Mesenchymal stem cell (in vitro differentiated cells and primary cell): ENCODE results near the gene BICRAL.

Experiments used
- DNase-seq: peaks from one replicate; pipeline ENCODE4 v3.0.0-alpha.2; 2013
- H2AFZ ChIP-seq: one replicate; pipeline ENCODE4 v1.6.1; 2013; ENCODE audit warnings: low read depth, mild to moderate bottlenecking, control low read depth, inconsistent platforms, low read length, moderate library complexity
- H2AK5ac ChIP-seq: 2 replicates; pipeline ENCODE4 v1.6.1; 2013; ENCODE audit warnings: low read length, moderate library complexity, mild to moderate bottlenecking, inconsistent platforms; ENCODE audit not compliant: severe bottlenecking
- H2BK120ac ChIP-seq: one replicate; pipeline ENCODE4 v1.6.1; 2013; ENCODE audit warnings: low read depth, mild to moderate bottlenecking, inconsistent platforms, low read length, moderate library complexity
- H2BK12ac ChIP-seq, 2 experiments: one replicate each; pipeline ENCODE4 v1.6.1; 2013; ENCODE audit warnings: inconsistent platforms in 2 of 2, low read length in 2 of 2, mild to moderate bottlenecking in 2 of 2, moderate library complexity in 2 of 2, control low read depth in 1 of 2
- H2BK15ac ChIP-seq: one replicate; pipeline ENCODE4 v1.6.1; 2013; ENCODE audit warnings: mild to moderate bottlenecking, low read depth, inconsistent platforms; ENCODE audit not compliant: poor library complexity, severe bottlenecking
- H2BK5ac ChIP-seq: 2 replicates; pipeline ENCODE4 v1.6.1; 2013; ENCODE audit warnings: low read depth, mild to moderate bottlenecking, low read length, control low read depth, inconsistent platforms; ENCODE audit not compliant: poor library complexity, severe bottlenecking
- H3K14ac ChIP-seq, 2 experiments: one replicate each; pipeline ENCODE4 v1.6.1; 2013; ENCODE audit warnings: inconsistent platforms in 2 of 2, low read length in 2 of 2, control low read depth in 1 of 2, mild to moderate bottlenecking in 1 of 2, moderate library complexity in 1 of 2
- H3K18ac ChIP-seq, 2 experiments: one replicate each; pipeline ENCODE4 v1.6.1; 2013; ENCODE audit warnings: inconsistent platforms in 2 of 2, low read length in 2 of 2, control low read depth in 1 of 2, low read depth in 1 of 2, mild to moderate bottlenecking in 1 of 2
- H3K23ac ChIP-seq, 2 experiments: one replicate each; pipeline ENCODE4 v1.6.1; 2013; ENCODE audit warnings: inconsistent platforms in 2 of 2, low read length in 2 of 2, mild to moderate bottlenecking in 2 of 2, moderate library complexity in 2 of 2, control low read depth in 1 of 2
- H3K27ac ChIP-seq: 2 replicates; pipeline ENCODE4 v1.5.1; 2013; ENCODE audit warnings: mild to moderate bottlenecking, moderate library complexity, low read length, control low read depth, inconsistent platforms; ENCODE audit not compliant: poor library complexity, severe bottlenecking
- H3K27me3 ChIP-seq, 2 experiments: 2 replicates each; pipeline versions ENCODE4 v1.6.1 to v1.7.0; 2013; ENCODE audit warnings: low read length in 2 of 2, mild to moderate bottlenecking in 2 of 2, moderate library complexity in 2 of 2, control low read depth in 1 of 2, inconsistent platforms in 1 of 2; ENCODE audit not compliant: control insufficient read depth in 1 of 2, insufficient read depth in 1 of 2
- H3K36me3 ChIP-seq, 2 experiments: 2 replicates each; pipeline versions ENCODE4 v1.6.1 to v1.7.0; 2013; ENCODE audit warnings: low read length in 2 of 2, control low read depth in 1 of 2, inconsistent platforms in 1 of 2, low read depth in 1 of 2, mild to moderate bottlenecking in 1 of 2; ENCODE audit not compliant: insufficient read depth in 2 of 2, control insufficient read depth in 1 of 2
- H3K4ac ChIP-seq, 2 experiments: one replicate each; pipeline ENCODE4 v1.6.1; 2013; ENCODE audit warnings: inconsistent platforms in 2 of 2, low read length in 2 of 2, mild to moderate bottlenecking in 2 of 2, moderate library complexity in 2 of 2, control low read depth in 1 of 2, low read depth in 1 of 2
- H3K4me1 ChIP-seq: 2 replicates; pipeline ENCODE4 v1.6.1; 2013; ENCODE audit warnings: low read depth, low read length, control low read depth; ENCODE audit not compliant: control insufficient read depth, insufficient read depth
- H3K4me2 ChIP-seq: 2 replicates; pipeline ENCODE4 v1.6.1; 2013; ENCODE audit warnings: low read length, mild to moderate bottlenecking, inconsistent platforms; ENCODE audit not compliant: poor library complexity, severe bottlenecking
- H3K4me3 ChIP-seq, 2 experiments: 2 replicates each; pipeline versions ENCODE4 v1.5.1 to v1.7.0; 2013; ENCODE audit warnings: low read length in 2 of 2, mild to moderate bottlenecking in 2 of 2, control low read depth in 1 of 2, low read depth in 1 of 2; ENCODE audit not compliant: insufficient read depth in 1 of 2
- H3K79me1 ChIP-seq: replicated peaks from 2 replicates; pipeline ENCODE4 v1.6.1; 2013; ENCODE audit warnings: mild to moderate bottlenecking, control low read depth, low read length, inconsistent platforms; ENCODE audit not compliant: poor library complexity, severe bottlenecking
- H3K9ac ChIP-seq: 2 replicates; pipeline ENCODE4 v1.7.0; 2013; ENCODE audit warnings: mild to moderate bottlenecking, low read length, moderate library complexity
- H3K9me3 ChIP-seq: 2 replicates; pipeline ENCODE4 v1.7.0; 2013; ENCODE audit warnings: mild to moderate bottlenecking, low read length; ENCODE audit not compliant: control insufficient read depth
- H4K8ac ChIP-seq: one replicate; pipeline ENCODE4 v1.6.1; 2013; ENCODE audit warnings: inconsistent platforms, mild to moderate bottlenecking, low read length, moderate library complexity
- H4K91ac ChIP-seq: one replicate; pipeline ENCODE4 v1.6.1; 2013; ENCODE audit warnings: mild to moderate bottlenecking, low read length, inconsistent platforms
- WGBS: methylation state at CpG from one replicate; pipeline ENCODE4 v1.1.7; 2013; ENCODE audit warnings: mixed read lengths; 5-methylcytosine and 5-hydroxymethylcytosine counted together

Gene BICRAL

GRCh38 chr6:42911171-42912021 is 129.5 kb downstream of the BICRAL start:
- DNase-seq = peak; percentile 31
- H4K91ac ChIP-seq = peak overlapping the region; percentile 25
- H2AFZ ChIP-seq = peak overlapping the region; percentile 77
- peak overlapping the region; percentile 60 for H3K4me2 ChIP-seq
- H3K18ac ChIP-seq = peak overlapping the region in 1 of 2 experiments; percentile 28
- 8% methylated on average over 45 of the region's 49 CpGs for WGBS
- no peak overlapping the region for H3K14ac ChIP-seq
- no peak overlapping the region for H3K4ac ChIP-seq
- no peak overlapping the region for H2BK15ac ChIP-seq
- no peaks in the 10 kb centered on the region for H3K79me1 ChIP-seq
- no peaks in the 10 kb centered on the region for H3K9me3 ChIP-seq
- H4K8ac ChIP-seq = peak overlapping the region; percentile 47
- H2BK120ac ChIP-seq = no peak overlapping the region
- peak overlapping the region in 1 of 2 experiments; percentile 54 for H2BK12ac ChIP-seq
- H3K4me3 ChIP-seq = peak overlapping the region; percentile 32 to 37
- no peak overlapping the region for H2BK5ac ChIP-seq
- no peak overlapping the region for H3K9ac ChIP-seq
- H2AK5ac ChIP-seq = no peak overlapping the region
- H3K36me3 ChIP-seq = no peaks in the 10 kb centered on the region
- peaks cover 0 to 16% of the 10 kb centered on the region in 2 experiments for H3K27me3 ChIP-seq
- H3K4me1 ChIP-seq = peaks cover 7% of the 10 kb centered on the region
- peak overlapping the region; percentile 13 for H3K27ac ChIP-seq
- H3K23ac ChIP-seq = no peak overlapping the region

- H2BK15ac ChIP-seq = no peak overlapping the region
- no peak overlapping the region for H3K23ac ChIP-seq
- no peaks in the 10 kb centered on the region for H3K79me1 ChIP-seq
- H3K9me3 ChIP-seq = no peaks in the 10 kb centered on the region
- H4K8ac ChIP-seq = no peak overlapping the region
- whole genome bisulfite sequencing = 77% methylated on average over 4 of the region's 4 CpGs
- no peak overlapping the region for H2BK12ac ChIP-seq
- no peak overlapping the region for H3K4me3 ChIP-seq
- H3K14ac ChIP-seq = no peak overlapping the region
- H3K36me3 ChIP-seq = no peaks in the 10 kb centered on the region
- no peak overlapping the region for H3K4me2 ChIP-seq
- H3K27ac ChIP-seq = no peak overlapping the region
- H3K27me3 ChIP-seq = peaks cover 0 to 8% of the 10 kb centered on the region in 2 experiments
- no peak overlapping the region for H3K9ac ChIP-seq
- peaks cover 9% of the 10 kb centered on the region for H3K4me1 ChIP-seq
- no peak overlapping the region for H4K91ac ChIP-seq
- no peak overlapping the region for H2BK120ac ChIP-seq
- no peak overlapping the region for H2BK5ac ChIP-seq
- H2AFZ ChIP-seq = no peak overlapping the region
- H3K18ac ChIP-seq = no peak overlapping the region
- H3K4ac ChIP-seq = no peak overlapping the region
- no peak overlapping the region for H2AK5ac ChIP-seq
- DNase-seq = no peak
These were observed 132.7 kb downstream of the BICRAL start for GRCh38 chr6:42914546-42914945.

GRCh38 chr6:42915732-42916131 is 133.9 kb downstream of the BICRAL start, which contains the start of gene PTCRA:
Gene PTCRA, plus strand, starts transcription at chr6:42916053. Its CDS starts 17 bp downstream, at chr6:42916070.
- Histone ChIP-seq H2BK120ac (no peak within 1 kb of the TSS), H3K4me1 (peaks cover 12% of the 10 kb centered on the region), H4K91ac (peak within 1 kb of the TSS; percentile 27), H3K4ac (no peak within 1 kb of the TSS), H3K79me1 (no peaks in the 10 kb centered on the region), H3K23ac (no peak within 1 kb of the TSS), H2BK15ac (no peak within 1 kb of the TSS), H3K18ac (no peak within 1 kb of the TSS), H3K4me2 (no peak within 1 kb of the TSS), H3K27me3 (peaks cover 0 to 8% of the 10 kb centered on the region in 2 experiments), H3K14ac (no peak within 1 kb of the TSS), H3K9me3 (no peaks in the 10 kb centered on the region), H3K36me3 (no peaks in the 10 kb centered on the region), H3K4me3 (no peak within 1 kb of the TSS), H2BK5ac (no peak within 1 kb of the TSS), H2AK5ac (peak within 1 kb of the TSS; percentile 63), H3K9ac (no peak within 1 kb of the TSS), H3K27ac (no peak within 1 kb of the TSS), H2AFZ (peak within 1 kb of the TSS; percentile 58), H4K8ac (peak within 1 kb of the TSS; percentile 15), H2BK12ac (no peak within 1 kb of the TSS)
- DNase-seq = no peak
- WGBS = 84% methylated on average over 9 of the region's 10 CpGs

GRCh38 chr6:42916288-42916687 is 134.4 kb downstream of the BICRAL start:
- H2BK15ac ChIP-seq = no peak overlapping the region
- no peak overlapping the region for H2BK5ac ChIP-seq
- no peak overlapping the region for H3K23ac ChIP-seq
- peak overlapping the region; percentile 63 for H2AK5ac ChIP-seq
- peaks cover 11% of the 10 kb centered on the region for H3K4me1 ChIP-seq
- H4K91ac ChIP-seq = no peak overlapping the region
- no peak overlapping the region for H3K27ac ChIP-seq
- peak overlapping the region; percentile 15 for H4K8ac ChIP-seq
- no peak overlapping the region for H3K4me3 ChIP-seq
- peaks cover 0 to 8% of the 10 kb centered on the region in 2 experiments for H3K27me3 ChIP-seq
- H3K4me2 ChIP-seq = no peak overlapping the region
- no peak overlapping the region for H3K9ac ChIP-seq
- H2AFZ ChIP-seq = peak overlapping the region; percentile 58
- H3K9me3 ChIP-seq = no peaks in the 10 kb centered on the region
- H3K79me1 ChIP-seq = no peaks in the 10 kb centered on the region
- no peak overlapping the region for H3K14ac ChIP-seq
- no peak for DNase-seq
- no peaks in the 10 kb centered on the region for H3K36me3 ChIP-seq
- WGBS = 100% methylated on average over 1 of the region's 1 CpG
- H3K4ac ChIP-seq = no peak overlapping the region
- no peak overlapping the region for H2BK120ac ChIP-seq
- H2BK12ac ChIP-seq = no peak overlapping the region
- H3K18ac ChIP-seq = no peak overlapping the region
